Lung (tissue), 12 donors: ENCODE data around the gene DNAH10. TPM values are rescaled to one million over a fixed set of nuclear protein-coding genes. Genes with fewer than 3 reads are reported as not detected.

Experiments used
- ATAC-seq: fragments of 200-7000 bp; cut with Tn5 transposase; one replicate; pipeline ENCODE4 v1.9.1; 2020; ENCODE audit warnings: moderate number of reproducible peaks; ENCODE audit not compliant: insufficient read depth, low FRiP score
- DNase-seq, 3 donors: peaks; one replicate each; pipeline ENCODE4 v3.0.0-alpha.2; 2013 to 2017
- H3K27ac ChIP-seq, 2 donors: one replicate each; pipeline ENCODE4 v1.5.1; 2013; ENCODE audit warnings: mild to moderate bottlenecking in 2 of 2, moderate library complexity in 2 of 2, control low read depth in 1 of 2, inconsistent platforms in 1 of 2, low read depth in 1 of 2, low read length in 1 of 2
- H3K27me3 ChIP-seq, 3 donors: one replicate each; pipeline ENCODE4 v1.5.1; 2013; ENCODE audit warnings: low read length in 2 of 3; ENCODE audit not compliant: control insufficient read depth in 3 of 3, insufficient read depth in 3 of 3
- H3K36me3 ChIP-seq, 4 donors: one replicate each; pipeline ENCODE4 v1.5.1; 2013; ENCODE audit warnings: low read length in 4 of 4, mild to moderate bottlenecking in 1 of 4, moderate library complexity in 1 of 4; ENCODE audit not compliant: control insufficient read depth in 4 of 4, insufficient read depth in 4 of 4
- H3K4me1 ChIP-seq, 5 donors: one replicate each; pipeline ENCODE4 v1.5.1; 2013; ENCODE audit warnings: low read length in 5 of 5, mild to moderate bottlenecking in 2 of 5, moderate library complexity in 1 of 5; ENCODE audit not compliant: control insufficient read depth in 5 of 5, insufficient read depth in 5 of 5
- H3K4me3 ChIP-seq: one replicate; pipeline ENCODE4 v1.5.1; 2013; ENCODE audit warnings: mild to moderate bottlenecking, control low read depth, moderate library complexity
- H3K9ac ChIP-seq, 2 donors: one replicate each; pipeline ENCODE4 v1.5.1; 2013; ENCODE audit warnings: low read length in 2 of 2, control low read depth in 1 of 2; ENCODE audit not compliant: insufficient read depth in 1 of 2
- H3K9me3 ChIP-seq, 4 donors: one replicate each; pipeline ENCODE4 v1.5.1; 2013; ENCODE audit warnings: low read length in 3 of 4, mild to moderate bottlenecking in 1 of 4, moderate library complexity in 1 of 4; ENCODE audit not compliant: control insufficient read depth in 4 of 4, insufficient read depth in 3 of 4
- CTCF ChIP-seq: IDR thresholded peaks from 2 replicates; pipeline ENCODE4 v1.5.1; 2012; ENCODE audit warnings: mild to moderate bottlenecking; ENCODE audit errors: control extremely low read depth, extremely low read depth
- WGBS, 2 donors: extraction: QIAGEN DNeasy Blood & Tissue Kit; methylation state at CpG; one replicate each; pipeline ENCODE4 v1.1.7; 2013; 5-methylcytosine and 5-hydroxymethylcytosine counted together
- polyA plus RNA-seq, 2 donors: library from polyadenylated mRNA; stranded (reverse); fragments of 200-250 nt; gene quantifications; one replicate each; pipeline ENCODE4 v1.2.1, GENCODE V29; 2013
- total RNA-seq, 2 donors: library from RNA; depleted of rRNA in 1 of 2; stranded (reverse); fragments of >200 nt in 1 of 2; gene quantifications; one replicate each; pipeline ENCODE4 v1.2.1, GENCODE V29; 2014 to 2021
- donor health status: control.
- donor health status: control.
- donor health status: Bipolar disorder and iron deficiency.
- donor health status: healthy.
- donor health status: DM: yes; HTN: yes; CAD: no.

DNAH10 gene
- total and polyA plus RNA-seq, 4 donors: 2.0 to 21.7 (median 9.1) TPM

DNA sequence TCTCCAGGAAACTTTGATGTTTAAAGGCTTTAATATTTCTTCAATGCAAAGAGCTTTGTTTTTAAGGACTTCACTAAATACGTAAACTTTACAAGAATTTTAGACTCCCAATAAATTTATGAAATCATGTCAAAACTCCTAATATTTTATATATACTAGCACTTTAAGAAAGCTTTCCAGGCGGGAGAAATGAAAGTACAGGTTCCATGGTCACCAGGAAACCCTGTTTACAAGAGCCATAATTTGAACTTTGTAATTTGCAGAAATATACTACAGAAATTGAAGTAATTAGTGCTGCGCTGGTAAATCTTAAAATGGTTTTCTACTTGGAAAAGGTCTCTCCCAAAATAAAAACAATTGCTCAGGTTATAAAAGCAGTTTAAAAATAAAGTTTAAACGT is 201.7 kb downstream of the DNAH10 start:
- Histone ChIP-seq H3K9me3 (no peaks in the 10 kb centered on the region), H3K9ac (no peak overlapping the region), H3K27ac (no peak overlapping the region), H3K36me3 (peaks cover 2 to 8% (median 3%) of the 10 kb centered on the region in 4 donors), H3K27me3 (no peaks in the 10 kb centered on the region), H3K4me3 (no peak overlapping the region), H3K4me1 (peaks cover 2 to 16% (median 7%) of the 10 kb centered on the region in 5 donors)
- no peak for ATAC-seq
- WGBS, 2 donors: 90 to 92% methylated on average over 4 of the region's 4 CpGs
- no peak for DNase-seq
- no peak for TF ChIP-seq CTCF

GRCh38 chr12:123965382-123965781 is 203.3 kb downstream of the DNAH10 start:
- 69 to 70% methylated on average over 5 of the region's 5 CpGs for WGBS, 2 donors
- no peak for TF ChIP-seq CTCF
- H3K27ac ChIP-seq: no peak overlapping the region
- no peaks in the 10 kb centered on the region for H3K27me3 ChIP-seq
- H3K4me3 ChIP-seq: no peak overlapping the region
- DNase-seq (no peak), ATAC-seq (no peak)
- peaks cover 0 to 3% (median 1%) of the 10 kb centered on the region in 4 donors for H3K36me3 ChIP-seq
- no peak overlapping the region for H3K9ac ChIP-seq
- peaks cover 0 to 16% (median 7%) of the 10 kb centered on the region in 5 donors for H3K4me1 ChIP-seq
- H3K9me3 ChIP-seq: no peaks in the 10 kb centered on the region

- peaks cover 0 to 3% (median 1%) of the 10 kb centered on the region in 4 donors for H3K36me3 ChIP-seq
- ATAC-seq: no peak
- TF ChIP-seq CTCF: no peak
These were observed 204.5 kb downstream of the DNAH10 start for GRCh38 chr12:123966596-123966995.

GRCh38 chr12:123967121-123967586 is 205.1 kb downstream of the DNAH10 start:
- ATAC-seq (no peak), DNase-seq (no peak)
- Histone ChIP-seq H3K9me3 (no peaks in the 10 kb centered on the region), H3K36me3 (peaks cover 0 to 3% (median 1%) of the 10 kb centered on the region in 4 donors), H3K27ac (peak overlapping the region in 1 of 2 donors; percentile 48), H3K9ac (no peak overlapping the region), H3K27me3 (no peaks in the 10 kb centered on the region), H3K4me3 (no peak overlapping the region), H3K4me1 (peaks cover 0 to 8% (median 6%) of the 10 kb centered on the region in 5 donors)
- TF ChIP-seq CTCF: no peak
- WGBS, 2 donors: 90 to 92% methylated on average over 8 of the region's 8 CpGs

More at GRCh38 chr12:123966596-123966995, 204.5 kb downstream of the DNAH10 start:
- no peaks in the 10 kb centered on the region for H3K9me3 ChIP-seq
- 72 to 88% methylated on average over 3 of the region's 3 CpGs for WGBS, 2 donors
- H3K27me3 ChIP-seq: no peaks in the 10 kb centered on the region
- peak overlapping the region in 1 of 2 donors; percentile 48 for H3K27ac ChIP-seq
- peaks cover 0 to 12% (median 7%) of the 10 kb centered on the region in 5 donors for H3K4me1 ChIP-seq
- H3K9ac ChIP-seq: no peak overlapping the region
- no peak overlapping the region for H3K4me3 ChIP-seq
- no peak for DNase-seq
